ENCODE results near the gene PHETA1.

Gene PHETA1

DNA sequence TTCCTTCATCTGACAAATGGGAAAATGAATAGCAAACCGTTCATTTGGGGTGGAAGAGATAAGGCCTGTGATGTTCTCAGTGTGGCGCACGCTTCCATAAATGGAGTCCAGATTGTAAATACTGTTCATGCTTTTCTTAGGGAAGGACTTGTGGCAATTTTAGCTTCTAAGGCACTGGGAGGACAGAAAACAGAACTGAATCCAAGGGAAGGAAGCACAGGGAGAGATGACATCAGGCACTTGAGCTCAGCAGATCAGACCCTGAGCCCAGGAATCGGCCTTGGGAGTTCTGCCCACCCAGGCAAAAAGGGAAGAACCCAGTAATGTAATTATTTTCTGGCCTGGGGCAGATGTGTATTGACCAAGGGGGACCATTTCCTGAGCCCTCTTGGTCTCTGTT is 29.6 kb upstream of the PHETA1 start:
- TF ChIP-seq, protein P1, sequence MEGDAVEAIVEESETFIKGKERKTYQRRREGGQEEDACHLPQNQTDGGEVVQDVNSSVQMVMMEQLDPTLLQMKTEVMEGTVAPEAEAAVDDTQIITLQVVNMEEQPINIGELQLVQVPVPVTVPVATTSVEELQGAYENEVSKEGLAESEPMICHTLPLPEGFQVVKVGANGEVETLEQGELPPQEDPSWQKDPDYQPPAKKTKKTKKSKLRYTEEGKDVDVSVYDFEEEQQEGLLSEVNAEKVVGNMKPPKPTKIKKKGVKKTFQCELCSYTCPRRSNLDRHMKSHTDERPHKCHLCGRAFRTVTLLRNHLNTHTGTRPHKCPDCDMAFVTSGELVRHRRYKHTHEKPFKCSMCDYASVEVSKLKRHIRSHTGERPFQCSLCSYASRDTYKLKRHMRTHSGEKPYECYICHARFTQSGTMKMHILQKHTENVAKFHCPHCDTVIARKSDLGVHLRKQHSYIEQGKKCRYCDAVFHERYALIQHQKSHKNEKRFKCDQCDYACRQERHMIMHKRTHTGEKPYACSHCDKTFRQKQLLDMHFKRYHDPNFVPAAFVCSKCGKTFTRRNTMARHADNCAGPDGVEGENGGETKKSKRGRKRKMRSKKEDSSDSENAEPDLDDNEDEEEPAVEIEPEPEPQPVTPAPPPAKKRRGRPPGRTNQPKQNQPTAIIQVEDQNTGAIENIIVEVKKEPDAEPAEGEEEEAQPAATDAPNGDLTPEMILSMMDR (IDR thresholded peaks at IDR 0.05), result no peak

- TF ChIP-seq, protein P1 (IDR thresholded peaks at IDR 0.05), result peak; percentile 98
Measured at GRCh38 chr12:111396726-111397445, 28.0 kb upstream of the PHETA1 start.

- TF ChIP-seq, protein P1 (IDR thresholded peaks at IDR 0.05), result no peak
Measured at GRCh38 chr12:111395336-111396187, 26.7 kb upstream of the PHETA1 start.

GRCh38 chr12:111394480-111394879 is 25.6 kb upstream of the PHETA1 start:
- TF ChIP-seq, protein P1 (IDR thresholded peaks at IDR 0.05), result no peak

DNA sequence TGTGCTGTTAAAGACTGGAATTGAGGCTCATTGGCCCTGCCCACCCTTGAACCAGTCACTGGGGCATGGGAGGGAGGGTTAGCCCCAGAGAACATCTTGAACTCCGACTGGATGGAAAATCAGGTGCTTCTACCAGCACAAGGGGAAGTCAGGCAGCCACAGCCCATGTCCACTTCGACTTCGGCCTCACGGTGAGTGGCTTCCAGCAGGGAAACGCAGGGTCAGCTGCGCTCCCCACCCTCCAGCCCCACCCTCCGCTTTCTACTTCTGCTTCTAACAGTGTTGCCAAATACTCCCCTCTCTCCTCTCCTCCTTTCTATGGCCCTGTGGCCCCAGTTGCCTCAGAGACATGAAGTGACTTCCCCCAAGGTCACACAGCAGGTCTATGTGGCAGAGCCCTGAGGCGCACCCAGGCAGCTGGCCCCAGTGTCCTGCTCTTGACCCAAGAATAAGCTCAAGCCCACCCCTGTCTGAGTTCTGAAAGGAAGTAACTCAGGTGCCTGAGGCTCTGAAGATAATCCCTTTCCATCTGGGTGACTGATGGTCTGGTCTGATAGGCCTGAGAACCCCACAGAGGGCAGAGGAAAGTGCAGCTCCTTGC is 24.9 kb upstream of the PHETA1 start:
- TF ChIP-seq, protein P1 (IDR thresholded peaks at IDR 0.05), result no peak

GRCh38 chr12:111390910-111391309 is 22.0 kb upstream of the PHETA1 start:
- TF ChIP-seq, protein P1 (IDR thresholded peaks at IDR 0.05), result no peak

DNA sequence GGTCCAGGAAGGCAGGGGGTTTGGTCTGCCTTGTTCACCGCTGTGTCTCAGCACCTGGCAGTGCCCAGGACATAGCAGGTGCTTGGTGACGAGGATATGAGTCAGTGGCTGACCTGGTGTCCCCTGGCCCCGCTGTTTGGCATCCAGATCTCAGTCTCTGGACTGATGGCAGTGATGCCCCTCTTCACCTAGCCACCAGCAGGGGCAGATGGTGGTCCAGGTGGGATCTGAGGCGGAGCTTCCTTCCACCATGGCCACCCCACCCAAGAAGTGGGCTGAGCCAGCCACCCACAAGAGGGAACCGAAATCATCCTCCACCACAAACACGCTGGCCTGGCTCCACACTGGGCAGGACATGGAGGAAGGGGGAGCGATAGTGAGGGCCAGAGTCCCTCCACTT is 20.7 kb upstream of the PHETA1 start:
- TF ChIP-seq, protein P1 (IDR thresholded peaks at IDR 0.05), result no peak
